HUES64 (cell line): ENCODE data around the gene LZIC.
A peak's percentile ranks its signal among the peaks of the same experiment; 100 is the strongest.

Experiments used
- H3K27ac ChIP-seq: 2 replicates; pipeline ENCODE4 v1.7.0; 2013; ENCODE audit warnings: low read depth, low read length, inconsistent platforms
- H3K27me3 ChIP-seq: 2 replicates; pipeline ENCODE4 v1.6.1; 2013; ENCODE audit warnings: mild to moderate bottlenecking, low read length; ENCODE audit not compliant: insufficient read depth
- H3K36me3 ChIP-seq: 2 replicates; pipeline ENCODE4 v1.6.1; 2013; ENCODE audit warnings: mild to moderate bottlenecking, low read length; ENCODE audit not compliant: insufficient read depth
- H3K4me1 ChIP-seq: 2 replicates; pipeline ENCODE4 v1.6.1; 2013; ENCODE audit warnings: mild to moderate bottlenecking, low read length, moderate library complexity; ENCODE audit not compliant: insufficient read depth
- H3K4me3 ChIP-seq: 2 replicates; pipeline ENCODE4 v1.5.1; 2013; ENCODE audit warnings: mild to moderate bottlenecking, low read length, moderate library complexity
- H3K9ac ChIP-seq: 2 replicates; pipeline ENCODE4 v1.6.1; 2013; ENCODE audit warnings: mild to moderate bottlenecking, low read depth, low read length
- H3K9me3 ChIP-seq: 2 replicates; pipeline ENCODE4 v1.6.1; 2013; ENCODE audit warnings: low read depth, low read length; ENCODE audit not compliant: insufficient read depth
- WGBS: fragments of 150-250, 120-280 bp; methylation state at CpG from one replicate; pipeline ENCODE4 v1.1.7; 2013; ENCODE audit warnings: missing lambda C conversion rate; 5-methylcytosine and 5-hydroxymethylcytosine counted together

LZIC gene

DNA sequence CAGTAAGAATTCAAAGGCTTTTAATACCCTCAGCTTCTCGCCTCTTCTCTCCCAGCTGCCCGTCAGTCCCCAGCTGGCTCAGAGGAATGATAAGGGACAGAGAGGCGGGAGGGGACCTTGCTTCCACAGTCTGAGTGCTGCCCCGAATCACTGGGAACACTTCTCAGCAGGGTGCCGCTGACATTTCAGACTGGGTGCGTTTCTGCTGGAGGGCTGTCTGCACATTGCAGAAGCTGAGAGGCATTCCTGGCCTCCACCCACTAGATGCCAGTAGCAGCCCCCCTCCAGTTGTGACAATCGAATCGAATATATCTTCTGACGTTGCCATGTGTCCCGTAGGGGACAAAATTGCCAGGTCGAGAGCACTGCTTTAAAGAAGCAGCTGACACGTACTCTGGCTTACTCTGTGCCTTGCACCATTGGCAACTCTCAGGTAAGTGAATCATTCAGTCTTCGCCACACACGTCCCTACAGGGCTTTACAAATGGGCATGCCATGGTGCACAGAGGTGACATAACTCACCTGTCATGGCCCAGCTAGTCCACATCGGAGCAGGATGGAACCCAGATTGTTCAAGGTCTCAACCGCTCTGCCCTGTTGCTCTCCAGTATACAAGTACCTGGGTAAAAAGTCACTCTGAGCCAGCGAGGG, 57.0 kb downstream of the LZIC start:
- 0 out of 2 replicates have a peak, but pooled peaks cover 5% of the 10 kb centered on the region for H3K36me3 ChIP-seq
- peak overlapping the region; percentile 5; the same call in 1 of the 2 replicates for H3K27ac ChIP-seq
- WGBS: 83% methylated on average over 17 of the region's 17 CpGs
- no peaks in the 10 kb centered on the region for H3K27me3 ChIP-seq
- peaks cover 30% of the 10 kb centered on the region for H3K4me1 ChIP-seq
- no peaks in the 10 kb centered on the region for H3K9me3 ChIP-seq
- no peak overlapping the region for H3K9ac ChIP-seq
- no peak overlapping the region for H3K4me3 ChIP-seq

DNA sequence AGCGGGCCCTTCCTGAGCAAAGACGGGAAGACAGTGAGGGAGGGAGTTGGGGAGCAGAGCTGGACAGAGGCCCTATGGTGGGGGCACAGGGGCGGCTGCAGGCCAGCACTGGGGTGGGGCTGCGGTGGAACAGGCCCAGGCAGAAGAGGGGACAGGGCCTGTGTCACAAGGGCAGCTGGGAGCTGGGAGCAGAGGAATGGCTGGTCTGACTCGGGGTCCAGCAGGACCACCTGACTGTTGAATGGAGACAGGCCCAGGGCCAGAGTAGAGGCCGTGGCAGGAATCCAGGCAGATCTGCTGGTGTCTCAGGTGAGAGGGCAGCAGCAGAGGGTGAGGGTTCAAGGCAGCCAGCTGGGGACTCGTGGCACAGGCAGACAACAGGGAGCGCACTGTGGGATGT, 58.4 kb downstream of the LZIC start:
- no peak overlapping the region for H3K4me3 ChIP-seq
- H3K4me1 ChIP-seq: peaks cover 15% of the 10 kb centered on the region; the same call in 1 of the 2 replicates
- no peaks in the 10 kb centered on the region for H3K27me3 ChIP-seq
- peak overlapping the region; percentile 12; the same call in 1 of the 2 replicates for H3K9ac ChIP-seq
- 93% methylated on average over 8 of the region's 8 CpGs for WGBS
- H3K36me3 ChIP-seq: 0 out of 2 replicates have a peak, but pooled peaks cover 5% of the 10 kb centered on the region
- no peaks in the 10 kb centered on the region for H3K9me3 ChIP-seq
- H3K27ac ChIP-seq: no peak overlapping the region

DNA sequence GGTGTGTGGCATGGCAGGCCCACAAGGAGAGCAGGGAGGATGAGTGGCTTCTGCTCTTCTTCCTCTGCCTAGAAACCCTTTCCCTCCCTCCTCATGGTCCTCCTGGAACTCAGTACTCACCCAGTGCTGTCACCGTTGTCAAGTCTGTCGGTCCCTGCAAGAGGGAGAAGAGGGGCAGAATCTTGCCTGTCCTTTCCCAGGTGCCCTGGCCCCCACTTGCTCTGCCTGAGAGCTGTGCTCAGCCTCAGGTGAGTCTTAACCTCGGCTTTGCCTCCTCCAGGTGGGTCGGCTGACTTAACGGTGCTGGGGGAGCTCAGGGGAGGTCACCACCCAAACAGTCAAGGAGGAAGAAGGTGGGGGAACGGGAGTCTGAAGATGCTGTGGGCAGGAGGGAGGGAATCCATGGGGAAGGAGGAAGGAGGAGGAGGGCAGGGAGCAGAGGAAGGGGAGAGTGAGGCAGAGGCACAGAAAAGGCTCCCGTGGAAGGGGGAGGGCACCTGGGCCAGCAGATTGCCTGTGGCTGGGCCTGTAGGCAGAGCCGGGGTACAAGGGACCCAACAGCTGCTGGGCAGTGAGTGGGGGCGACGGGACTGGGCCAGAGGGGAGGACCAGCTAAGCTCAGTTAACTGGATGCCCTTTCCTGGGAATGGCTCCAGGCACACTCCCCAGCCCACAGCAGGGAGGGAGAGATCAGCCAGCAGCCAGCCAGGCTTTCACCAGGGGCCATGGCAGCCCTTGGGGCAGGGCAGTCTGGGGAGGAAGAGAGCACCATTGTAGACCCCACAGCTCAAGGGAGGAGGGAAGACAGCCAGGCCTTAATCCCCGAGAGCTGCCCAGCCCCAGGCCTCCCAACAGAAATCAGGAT, 59.4 kb downstream of the LZIC start:
- Histone ChIP-seq H3K9me3 (no peaks in the 10 kb centered on the region), H3K9ac (no peak overlapping the region; the same call in 1 of the 2 replicates), H3K4me3 (no peak overlapping the region), H3K27me3 (no peaks in the 10 kb centered on the region), H3K4me1 (peaks cover 11% of the 10 kb centered on the region; the same call in 1 of the 2 replicates), H3K36me3 (no peaks in the 10 kb centered on the region), H3K27ac (no peak overlapping the region)
- 83% methylated on average over 11 of the region's 11 CpGs for WGBS

DNA sequence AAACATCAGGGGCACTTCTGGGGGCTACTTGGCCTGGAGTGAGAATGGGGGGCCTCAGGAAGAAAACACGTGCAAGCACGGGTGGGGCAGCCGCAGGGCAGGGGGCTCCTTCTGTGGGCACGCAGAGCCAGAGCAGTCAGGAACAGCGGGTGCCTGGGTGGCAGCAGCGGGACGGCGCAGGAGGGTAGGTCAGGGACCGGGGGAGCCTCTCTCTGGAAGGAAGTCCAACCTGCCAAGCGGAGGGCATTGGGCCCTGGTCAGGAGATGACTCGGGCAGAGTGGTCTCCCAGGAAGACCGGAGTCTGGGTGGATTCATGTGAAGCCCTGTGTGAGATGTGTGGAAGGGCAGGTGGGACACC, 60.3 kb downstream of the LZIC start:
- no peaks in the 10 kb centered on the region for H3K27me3 ChIP-seq
- no peak overlapping the region for H3K27ac ChIP-seq
- H3K36me3 ChIP-seq: no peaks in the 10 kb centered on the region
- WGBS: 96% methylated on average over 12 of the region's 12 CpGs
- H3K9me3 ChIP-seq: no peaks in the 10 kb centered on the region
- no peak overlapping the region for H3K9ac ChIP-seq
- no peak overlapping the region for H3K4me3 ChIP-seq
- H3K4me1 ChIP-seq: peaks cover 8% of the 10 kb centered on the region; the same call in 1 of the 2 replicates

DNA sequence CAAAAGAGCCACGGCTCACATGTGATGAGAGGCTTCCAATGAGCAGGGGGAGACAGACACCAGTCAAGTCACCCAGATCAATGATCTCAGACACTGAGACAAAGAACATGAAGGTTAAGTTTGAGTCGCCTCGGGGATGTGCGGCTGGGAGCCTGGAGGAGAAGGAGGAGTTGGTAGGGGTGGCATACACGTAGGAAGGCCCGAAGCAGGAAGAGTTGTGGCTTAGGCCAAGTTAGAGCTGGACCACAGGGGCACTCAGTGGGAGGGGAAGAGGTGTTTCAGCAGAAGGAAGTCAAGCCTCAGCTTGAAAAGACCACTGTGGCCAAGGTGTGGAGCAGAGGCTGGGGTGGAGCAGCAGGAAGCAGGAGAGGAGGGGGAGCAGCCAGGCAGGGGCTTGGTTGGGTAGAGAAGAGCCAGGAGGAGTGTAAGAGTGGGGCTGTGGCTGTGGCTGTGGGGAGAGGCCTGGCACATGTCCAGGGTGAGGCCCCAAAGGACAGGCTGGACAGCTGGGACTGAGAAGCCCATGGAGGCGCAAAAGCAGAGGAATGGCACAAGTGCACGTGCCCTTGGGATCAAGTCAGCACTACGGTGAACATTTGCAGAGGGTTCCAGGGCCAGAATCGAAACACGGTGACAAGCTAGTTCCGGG, 60.8 kb downstream of the LZIC start:
- no peak overlapping the region for H3K4me3 ChIP-seq
- H3K27me3 ChIP-seq: no peaks in the 10 kb centered on the region
- no peaks in the 10 kb centered on the region for H3K36me3 ChIP-seq
- 95% methylated on average over 12 of the region's 12 CpGs for WGBS
- H3K9ac ChIP-seq: no peak overlapping the region
- peaks cover 8% of the 10 kb centered on the region; the same call in 1 of the 2 replicates for H3K4me1 ChIP-seq
- H3K9me3 ChIP-seq: no peaks in the 10 kb centered on the region
- no peak overlapping the region for H3K27ac ChIP-seq

DNA sequence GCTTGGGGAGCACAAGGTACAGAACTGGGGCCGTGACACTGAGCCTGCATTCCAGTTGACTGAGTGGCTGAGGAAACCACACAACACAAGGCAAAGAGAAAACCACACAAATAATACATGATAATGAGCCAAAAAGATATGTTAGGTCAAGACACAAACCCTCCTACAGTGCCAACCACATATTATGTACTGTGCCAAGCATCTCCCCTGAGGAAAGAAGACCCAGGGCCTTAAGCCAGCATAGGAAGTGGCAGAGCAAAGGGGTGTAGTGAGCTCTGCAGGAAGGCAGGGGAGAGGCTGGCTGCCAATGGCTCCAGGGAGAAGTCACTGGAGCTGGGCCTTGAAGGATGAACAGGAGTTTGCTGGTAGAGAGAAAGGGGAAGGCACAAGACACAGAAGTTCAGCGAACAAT, 61.3 kb downstream of the LZIC start:
- H3K4me3 ChIP-seq: no peak overlapping the region
- H3K36me3 ChIP-seq: no peaks in the 10 kb centered on the region
- no peak overlapping the region for H3K27ac ChIP-seq
- no peak overlapping the region for H3K9ac ChIP-seq
- no peaks in the 10 kb centered on the region for H3K9me3 ChIP-seq
- H3K27me3 ChIP-seq: no peaks in the 10 kb centered on the region
- 95% methylated on average over 2 of the region's 2 CpGs for WGBS
- H3K4me1 ChIP-seq: peaks cover 8% of the 10 kb centered on the region; the same call in 1 of the 2 replicates
